Bronchial smooth muscle cell (primary cell): ENCODE results near the gene LUZP4. TPM values are rescaled to one million over a fixed set of nuclear protein-coding genes. Genes with fewer than 3 reads are reported as not detected.

Experiments
- total RNA-seq: library from RNA; depleted of rRNA; stranded (reverse); fragments of >200 nt; gene quantifications from 2 replicates; pipeline ENCODE4 v1.2.1, GENCODE V29; 2014

LUZP4 gene, protein sequence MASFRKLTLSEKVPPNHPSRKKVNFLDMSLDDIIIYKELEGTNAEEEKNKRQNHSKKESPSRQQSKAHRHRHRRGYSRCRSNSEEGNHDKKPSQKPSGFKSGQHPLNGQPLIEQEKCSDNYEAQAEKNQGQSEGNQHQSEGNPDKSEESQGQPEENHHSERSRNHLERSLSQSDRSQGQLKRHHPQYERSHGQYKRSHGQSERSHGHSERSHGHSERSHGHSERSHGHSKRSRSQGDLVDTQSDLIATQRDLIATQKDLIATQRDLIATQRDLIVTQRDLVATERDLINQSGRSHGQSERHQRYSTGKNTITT
- total RNA-seq = not detected in 2 replicates

DNA sequence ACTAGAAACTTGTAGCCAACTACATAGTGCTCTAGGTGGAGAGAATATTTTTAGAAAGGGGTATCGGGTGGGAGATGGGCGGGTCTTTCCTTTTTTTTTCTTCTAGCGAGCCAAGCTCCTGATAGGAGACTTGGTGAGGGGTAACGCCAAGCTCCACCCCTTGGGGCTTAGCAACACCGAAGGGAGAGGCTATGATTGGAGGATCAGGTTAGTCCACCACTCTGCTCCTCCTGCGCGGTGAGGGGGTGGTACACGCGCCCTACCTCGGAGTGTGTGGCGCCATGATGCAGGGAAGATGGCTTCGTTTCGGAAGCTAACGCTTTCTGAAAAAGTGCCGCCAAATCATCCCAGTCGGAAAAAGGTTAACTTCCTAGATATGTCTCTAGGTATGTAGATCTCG is at the start of gene LUZP4:
LUZP4 (plus strand) TSS at position 251 of the 400 bp plus-strand sequence; CDS start at position 296, 45 bp downstream.

Other genes with a start within 250 kb of the LUZP4 start
- not detected in 2 replicates for gene RBMXL3, start 100.3 kb upstream of the LUZP4 start, total RNA-seq
- gene LRCH2, start 55.6 kb upstream of the LUZP4 start, total RNA-seq = 4.6 and 7.6 TPM in 2 replicates